GM19324 (cell line): ENCODE data around the gene LUZP1.

Experiments used
- ATAC-seq: cut with Tn5 transposase; IDR thresholded peaks from one replicate; pipeline ENCODE4 v1.9.1; 2021; ENCODE audit warnings: mild to moderate bottlenecking, moderate library complexity; ENCODE audit not compliant: unreplicated experiment, low FRiP score

LUZP1 gene

GRCh38 chr1:23120383-23120782 lies 48.3 kb downstream of the LUZP1 start:
- no peak for ATAC-seq

DNA sequence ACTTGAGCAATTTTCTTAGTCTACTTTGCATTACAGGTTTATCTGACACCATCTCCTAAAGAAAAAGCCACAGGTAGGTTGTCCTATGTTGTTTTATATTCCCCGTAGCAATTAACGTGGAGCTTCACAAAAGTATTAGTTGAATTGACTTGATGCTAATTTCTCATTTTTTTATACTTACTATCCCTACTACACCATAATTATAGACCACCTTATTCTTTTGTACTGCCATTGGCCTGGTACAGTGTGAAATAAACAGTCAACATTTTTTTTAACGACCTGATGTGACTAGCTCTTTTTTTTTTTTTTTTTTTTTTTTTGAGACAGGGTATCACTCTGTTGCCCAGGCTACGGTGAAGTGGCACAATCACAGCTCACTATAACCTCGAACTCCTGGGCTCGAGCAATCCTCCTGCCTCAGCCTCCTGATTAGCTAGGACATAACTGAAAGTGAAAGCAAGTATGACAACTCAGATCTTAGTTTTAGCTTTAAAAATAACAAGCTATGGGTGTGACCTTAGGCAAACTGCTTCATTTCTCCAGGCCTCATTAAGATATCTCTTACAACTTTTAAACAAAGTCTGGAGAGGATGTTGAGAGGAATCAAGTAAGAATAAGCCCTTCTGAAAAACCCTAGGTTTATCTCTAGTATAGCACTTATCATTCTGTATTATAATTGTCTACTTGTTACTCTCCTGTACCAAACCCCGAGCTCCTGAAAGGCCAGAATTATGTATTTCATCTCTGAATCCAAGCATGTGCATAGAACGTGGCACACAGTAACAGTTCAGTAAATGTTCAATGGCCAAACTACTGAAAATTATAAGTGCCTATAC lies 49.5 kb downstream of the LUZP1 start:
- ATAC-seq: no peak

GRCh38 chr1:23118407-23118806 lies 50.2 kb downstream of the LUZP1 start:
- ATAC-seq: no peak

DNA sequence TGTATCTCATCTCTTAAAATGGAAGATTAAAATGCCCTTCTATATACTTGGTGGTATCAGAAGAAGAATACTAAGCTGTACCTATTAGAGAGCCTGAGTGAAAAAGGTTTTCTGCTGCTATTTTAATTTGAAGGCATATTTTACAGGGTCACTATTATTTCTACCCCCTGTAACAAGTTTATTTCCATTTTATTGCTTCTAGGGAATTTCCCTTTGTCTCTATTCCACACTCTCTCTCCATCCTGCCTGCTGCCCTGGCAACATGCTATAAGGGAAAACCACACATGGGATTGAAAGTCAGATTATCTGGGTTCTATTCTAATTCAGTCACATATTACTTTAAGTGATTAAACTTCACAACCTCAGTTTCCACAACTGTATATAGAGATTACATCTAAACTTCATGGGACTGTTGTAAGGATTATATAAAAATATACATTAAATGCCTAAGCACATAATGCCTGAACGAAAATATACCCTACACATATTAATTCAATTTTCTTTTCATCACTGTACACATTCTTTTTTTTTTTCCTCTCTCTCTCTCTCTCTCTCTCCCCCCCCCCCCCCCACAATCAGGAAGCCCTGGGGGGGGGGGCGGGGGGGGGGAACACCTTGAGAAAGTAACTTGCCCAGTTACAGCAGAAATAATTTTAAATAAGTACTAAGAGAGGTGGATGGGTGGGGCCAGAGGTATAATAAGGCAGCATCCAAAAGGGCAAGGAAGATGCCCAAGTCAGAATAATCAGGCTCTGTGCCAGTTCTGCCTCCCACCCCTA lies 51.5 kb downstream of the LUZP1 start:
- no peak for ATAC-seq

- no peak for ATAC-seq
Observed at GRCh38 chr1:23116216-23116836, 52.3 kb downstream of the LUZP1 start.

DNA sequence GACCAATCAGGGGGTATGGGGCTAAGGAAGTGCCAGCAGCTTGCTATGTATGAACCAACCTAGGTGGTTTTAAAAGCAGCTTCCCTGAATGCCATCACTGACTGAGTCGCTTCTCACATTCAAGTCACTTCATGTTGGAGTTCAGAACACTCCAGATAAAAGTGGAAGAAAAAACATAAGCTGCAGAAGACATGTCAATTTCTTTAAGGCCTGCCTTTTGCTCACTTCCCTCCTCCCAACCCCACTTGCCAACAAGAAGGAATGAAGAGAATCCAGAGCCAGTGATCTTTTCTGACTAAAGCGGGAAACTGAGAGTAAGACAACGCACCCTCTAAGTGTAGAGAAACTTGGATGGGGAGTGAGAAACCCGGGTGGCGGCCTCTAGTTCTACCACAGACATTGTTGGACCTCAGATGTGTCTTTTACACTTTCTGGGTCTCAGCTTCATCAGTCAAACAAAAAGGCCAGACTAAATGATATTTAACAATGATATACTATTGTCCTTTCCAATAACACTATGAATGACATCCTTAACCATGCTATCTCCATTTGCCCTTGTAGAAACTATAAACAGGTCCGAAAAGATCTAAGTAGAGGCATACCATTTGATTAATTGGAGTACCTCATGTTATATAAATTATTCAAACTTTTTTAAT lies 54.1 kb downstream of the LUZP1 start:
- ATAC-seq: no peak

DNA sequence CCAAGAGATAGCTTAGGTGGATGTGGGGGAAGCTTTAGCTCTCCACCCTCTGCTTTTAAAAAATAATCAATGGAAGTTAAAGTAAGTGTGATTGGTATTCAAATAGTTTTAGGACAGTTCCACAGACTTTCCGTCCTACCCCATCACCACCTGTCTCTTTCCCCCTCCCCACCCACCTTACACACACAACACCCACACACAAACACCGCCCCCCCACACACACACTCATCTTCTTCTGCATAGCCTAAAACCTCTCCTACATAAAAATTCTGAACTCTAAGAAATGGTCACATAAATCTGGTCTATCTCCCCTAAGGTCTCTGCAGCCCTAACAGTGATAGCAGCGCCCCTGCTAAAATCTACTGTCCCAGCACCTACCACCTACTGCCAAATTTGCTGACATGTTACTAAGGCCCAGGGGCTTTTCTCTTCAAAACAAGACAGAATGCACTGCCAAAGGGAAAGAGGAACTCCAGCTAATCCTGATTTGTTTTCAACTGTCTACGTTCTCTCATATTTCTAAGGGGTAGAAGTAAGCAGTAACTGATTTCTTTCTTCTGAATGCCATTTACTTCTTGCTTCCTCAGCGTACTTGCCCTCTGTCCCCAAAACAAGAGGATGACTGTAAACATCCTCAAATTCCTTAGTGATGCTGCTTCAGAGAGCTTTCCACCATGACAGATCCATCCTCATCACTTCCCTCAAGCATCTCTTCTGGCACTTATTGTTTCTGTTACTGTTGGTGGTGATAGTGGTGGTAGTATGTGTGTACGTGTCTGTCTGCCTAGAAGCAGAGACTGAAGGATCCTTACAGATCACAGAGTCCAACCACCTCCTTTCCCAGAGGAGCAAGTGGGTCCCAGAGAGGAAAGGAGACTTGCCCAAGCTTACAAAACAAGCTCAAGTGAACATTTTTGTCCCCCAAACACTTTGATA lies 56.8 kb downstream of the LUZP1 start:
- ATAC-seq: no peak

DNA sequence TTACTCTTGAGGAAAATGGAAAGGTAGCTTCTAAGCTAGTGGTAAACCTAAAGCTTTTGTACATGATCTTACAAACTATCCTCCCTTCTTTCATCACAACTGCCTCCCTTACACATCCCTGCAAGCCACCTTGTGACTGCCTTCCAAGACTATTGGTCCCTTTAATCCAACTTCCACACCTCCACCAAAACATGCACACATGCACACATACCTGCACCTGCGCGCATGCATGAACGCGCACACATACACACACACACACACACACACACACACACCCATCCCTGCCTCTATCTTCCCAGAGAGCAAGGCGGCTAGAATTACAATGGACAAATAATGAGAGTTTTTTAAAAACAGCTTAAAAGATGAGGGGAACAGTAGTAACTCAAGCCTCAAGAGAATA lies 58.3 kb downstream of the LUZP1 start:
- no peak for ATAC-seq

- no peak for ATAC-seq
Observed at GRCh38 chr1:23108918-23109533, 59.6 kb downstream of the LUZP1 start.

DNA sequence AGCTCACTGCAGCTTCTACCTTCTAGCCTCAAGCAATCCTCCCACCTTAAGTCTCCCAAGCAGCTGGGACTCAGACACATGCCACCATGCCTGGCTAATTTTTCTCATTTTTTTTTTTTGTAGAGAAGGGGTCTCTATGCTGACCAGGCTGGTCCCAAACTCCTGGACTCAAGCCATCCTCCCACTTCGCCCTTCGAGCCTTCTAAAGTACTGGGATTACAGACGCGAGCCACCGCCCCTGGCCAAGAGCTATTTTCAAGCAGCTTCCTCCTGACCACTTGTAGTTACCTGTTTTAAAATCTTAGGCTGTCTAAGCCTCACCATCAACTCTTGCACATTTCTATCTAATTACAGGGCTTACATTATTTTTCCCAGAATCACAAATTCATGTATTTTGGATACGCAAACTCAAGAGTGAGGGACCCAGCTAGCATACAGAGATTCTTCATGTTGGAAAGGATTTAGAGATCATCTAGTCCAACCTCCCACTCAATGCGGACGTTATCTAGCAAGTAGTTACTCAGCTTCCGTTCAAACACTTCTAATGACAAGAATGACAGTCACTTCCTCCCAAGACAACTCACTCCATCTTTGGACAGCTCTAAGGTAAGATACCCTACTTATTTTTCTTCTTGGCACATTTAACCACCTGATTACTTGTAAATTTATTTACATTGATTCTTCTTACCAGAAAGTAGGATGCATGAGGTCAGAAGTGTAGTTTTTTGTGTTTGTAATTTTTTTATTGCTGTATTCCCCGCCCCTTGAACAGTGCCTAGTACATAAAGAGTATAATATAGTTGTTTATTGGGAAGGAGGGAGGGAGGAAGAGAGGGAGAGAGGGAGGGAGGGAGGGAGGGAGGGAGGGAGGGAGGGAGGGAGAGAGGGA lies 65.4 kb downstream of the LUZP1 start:
- no peak for ATAC-seq

DNA sequence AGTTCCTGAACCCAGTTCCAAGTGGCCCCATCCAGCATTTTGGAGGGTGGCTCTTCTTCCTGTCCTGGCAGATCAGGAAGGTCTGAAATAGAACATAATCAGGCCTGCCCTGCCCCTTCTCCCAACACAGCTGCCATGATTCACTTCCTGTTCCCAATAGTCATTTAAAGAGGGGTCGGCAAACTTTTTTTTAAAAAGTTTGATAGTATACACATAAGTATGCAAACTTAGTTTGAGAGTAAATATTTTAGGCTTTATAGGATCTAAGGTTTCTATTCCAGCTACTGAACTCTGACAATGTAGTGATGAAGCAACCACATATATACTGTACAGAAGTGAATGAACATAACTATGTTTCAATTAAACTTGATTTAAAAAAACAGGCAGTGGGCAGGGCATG lies 66.4 kb downstream of the LUZP1 start:
- ATAC-seq: no peak

DNA sequence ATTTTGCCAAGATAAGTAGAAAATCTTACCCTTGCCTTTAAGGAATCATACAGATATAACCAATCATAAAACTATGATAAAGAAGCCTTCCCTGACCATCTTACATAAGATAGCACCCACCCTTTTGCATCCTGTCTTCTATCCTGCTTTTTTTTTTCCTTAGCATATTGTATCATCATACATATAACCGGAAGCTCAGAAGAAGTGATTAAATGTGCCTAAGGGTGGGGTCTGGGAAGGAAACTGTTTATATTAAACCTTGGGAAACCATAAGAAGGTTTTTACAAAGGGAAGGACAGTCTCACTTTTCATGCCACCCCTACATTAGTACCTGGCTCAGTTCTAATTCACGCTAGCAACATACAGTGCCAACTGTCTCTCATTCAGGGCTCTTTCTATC lies 66.8 kb downstream of the LUZP1 start:
- ATAC-seq: no peak

- ATAC-seq: no peak
Observed at GRCh38 chr1:23101101-23101827, 67.4 kb downstream of the LUZP1 start.

- no peak for ATAC-seq
Observed at GRCh38 chr1:23100074-23100748, 68.4 kb downstream of the LUZP1 start.

DNA sequence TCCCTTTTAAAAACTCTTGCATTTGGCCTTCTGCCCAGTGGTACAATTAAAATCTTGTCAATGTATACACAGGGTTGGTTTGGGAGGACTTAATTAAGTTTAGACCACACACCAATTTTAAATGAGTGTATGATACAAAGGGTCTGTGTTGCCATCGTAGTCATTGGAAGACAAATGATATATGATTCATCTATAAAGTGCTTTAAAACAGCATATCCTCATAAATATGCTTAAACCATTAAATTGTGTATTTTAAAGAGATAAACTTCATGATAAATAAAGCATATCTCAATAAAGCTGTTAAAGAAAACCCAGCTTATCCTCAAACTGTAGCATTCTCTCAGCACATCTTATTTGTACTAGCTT lies 69.5 kb downstream of the LUZP1 start:
- no peak for ATAC-seq

- ATAC-seq: no peak
Observed at GRCh38 chr1:23098463-23099170, 70.0 kb downstream of the LUZP1 start.

GRCh38 chr1:23097316-23097715 lies 71.3 kb downstream of the LUZP1 start:
- no peak for ATAC-seq
